ENCODE data around the gene RLBP1.

RLBP1 gene

DNA sequence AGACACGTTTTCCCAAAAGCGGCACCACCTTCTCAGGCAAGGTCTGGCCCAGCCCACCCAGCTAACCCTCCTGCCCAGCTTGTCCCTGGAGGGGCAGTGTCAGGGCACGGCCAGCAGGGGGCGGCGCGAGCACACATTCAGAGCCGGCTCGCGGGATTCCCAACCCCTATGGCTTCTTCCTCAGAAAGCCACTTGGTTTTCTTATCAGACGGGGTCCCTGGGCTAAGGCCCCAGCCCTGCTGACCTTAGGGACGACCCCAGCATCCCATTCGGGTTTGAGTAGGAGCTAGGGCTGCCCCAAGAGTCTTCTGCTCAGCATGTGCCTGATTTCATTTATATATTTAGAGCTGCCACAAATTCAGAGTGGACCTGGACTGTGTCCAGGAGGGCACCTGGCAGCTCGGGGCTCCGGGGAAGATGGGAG is 14.5 kb downstream of the RLBP1 start:
- DNase-seq: peak in 54 of 56 donors; percentile 17 to 87 (median 59)

DNA sequence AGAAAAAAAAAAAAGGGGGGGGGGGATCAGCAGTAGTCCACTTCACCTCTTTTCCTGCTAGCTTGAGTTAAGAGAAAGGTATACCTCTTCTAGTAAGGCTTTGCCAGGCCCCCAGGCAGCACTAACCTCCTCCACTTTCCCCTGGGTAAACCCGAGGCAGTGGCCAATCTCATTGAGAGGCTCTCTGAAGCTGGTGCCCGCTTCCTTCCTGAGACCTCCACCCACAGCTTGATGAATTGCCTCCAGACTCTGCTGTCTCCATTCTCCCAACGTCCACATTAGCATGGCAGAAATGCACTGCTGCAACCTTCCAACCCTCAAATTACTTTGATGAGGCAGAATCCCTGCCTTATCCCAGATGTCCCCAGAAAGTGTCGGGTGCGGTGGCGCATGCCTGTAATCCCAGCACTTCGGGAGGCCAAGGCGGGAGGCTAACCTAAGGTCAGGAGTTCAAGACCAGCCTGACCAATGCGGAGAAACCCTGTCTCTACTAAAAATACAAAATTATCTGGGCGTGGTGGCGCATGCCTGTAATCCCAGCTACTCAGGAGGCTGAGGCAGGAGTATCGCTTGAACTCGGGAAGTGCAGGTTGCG is 15.3 kb downstream of the RLBP1 start:
- no peak for DNase-seq

DNA sequence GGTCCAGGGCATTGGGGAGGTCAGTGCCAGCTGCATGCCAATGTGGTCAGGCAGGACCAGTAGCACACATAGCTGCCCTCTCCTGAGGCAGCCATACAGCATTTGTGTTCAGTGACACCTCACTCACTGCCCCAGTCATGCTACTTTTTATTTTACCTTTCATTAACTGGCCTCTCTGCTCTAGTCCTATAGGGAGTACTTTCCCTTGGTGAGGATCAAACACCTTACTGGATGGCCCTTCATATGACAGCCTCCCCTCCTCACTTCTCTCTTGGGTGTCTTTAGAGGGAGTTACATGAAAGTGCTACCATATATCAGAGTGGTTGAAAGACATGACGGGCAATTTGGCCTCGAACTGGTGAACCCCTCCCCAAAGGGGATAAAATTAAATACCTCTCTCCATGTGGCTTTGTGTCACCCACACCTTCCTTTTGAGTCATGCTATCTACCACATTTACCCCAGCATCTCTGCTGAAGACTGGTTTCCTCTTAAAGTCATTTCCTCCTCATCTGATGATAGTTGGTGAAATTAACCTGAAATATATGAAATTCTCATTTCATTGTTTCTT is 17.6 kb downstream of the RLBP1 start:
- DNase-seq: no peak

DNA sequence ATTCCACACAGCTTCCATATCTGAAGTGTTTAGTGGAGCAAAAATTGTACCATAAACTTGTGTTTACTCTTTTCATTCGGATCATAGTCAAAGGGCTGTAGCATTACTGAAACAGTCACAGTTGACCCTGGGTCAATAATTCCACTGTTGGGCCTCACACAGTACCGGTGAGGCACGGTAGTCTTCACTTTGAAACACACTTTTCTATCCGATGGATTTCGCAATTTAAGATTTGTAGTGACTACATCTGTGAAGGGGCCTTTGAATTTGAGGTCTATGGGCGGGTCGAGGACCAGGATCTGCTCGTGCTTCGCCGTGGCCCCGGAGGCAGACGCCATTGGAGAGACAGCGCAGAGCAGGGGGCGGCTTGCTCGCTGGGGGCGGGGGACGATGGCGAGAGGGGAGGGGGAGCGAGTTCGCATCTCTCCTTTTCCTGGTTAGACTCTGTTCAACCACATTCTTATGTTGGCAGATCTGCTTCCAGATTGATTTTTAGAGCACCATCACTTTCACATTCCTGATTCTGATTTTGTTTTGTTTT is 19.8 kb downstream of the RLBP1 start:
- no peak for DNase-seq

DNA sequence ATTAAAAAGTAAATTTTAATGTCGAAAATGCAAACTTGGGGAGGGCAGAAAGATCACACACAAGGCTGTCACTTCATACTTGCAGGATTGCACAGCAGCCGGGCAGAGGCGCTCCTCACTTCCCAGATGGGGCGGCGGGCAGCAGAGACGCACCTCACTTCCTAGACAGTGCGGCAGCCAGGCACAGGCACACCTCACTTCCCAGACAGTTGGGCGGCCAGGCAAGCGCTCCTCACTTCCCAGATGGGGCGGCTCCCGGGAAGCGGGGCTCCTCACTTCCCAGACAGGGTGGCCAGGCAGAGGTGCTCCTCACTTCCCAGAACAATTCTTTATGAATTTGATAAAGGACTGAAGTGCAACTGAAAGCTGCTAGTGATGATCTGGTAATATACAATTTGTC is 21.2 kb downstream of the RLBP1 start:
- no peak for DNase-seq

DNA sequence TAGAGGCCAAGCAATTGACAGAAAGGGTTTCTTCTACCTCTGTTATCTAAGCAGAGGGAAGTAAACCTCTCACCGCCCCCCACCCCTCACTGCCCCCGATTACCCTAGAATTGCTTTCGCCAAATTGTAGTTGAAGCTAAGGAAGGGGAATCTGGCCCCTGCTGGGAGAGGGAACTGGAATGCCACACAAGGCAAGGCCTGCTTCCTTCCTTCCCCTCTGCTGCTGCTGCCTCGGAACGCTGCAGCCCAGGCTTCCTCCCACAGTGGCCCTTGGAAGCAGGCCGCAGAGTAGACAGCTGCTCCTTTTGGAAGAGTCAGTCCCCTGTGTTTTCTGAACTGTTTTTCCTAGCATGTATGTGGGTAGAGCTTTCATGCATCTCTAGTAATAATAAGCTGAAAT is 21.6 kb downstream of the RLBP1 start:
- DNase-seq: peak in 18 of 56 donors; percentile 20 to 51 (median 32)

DNA sequence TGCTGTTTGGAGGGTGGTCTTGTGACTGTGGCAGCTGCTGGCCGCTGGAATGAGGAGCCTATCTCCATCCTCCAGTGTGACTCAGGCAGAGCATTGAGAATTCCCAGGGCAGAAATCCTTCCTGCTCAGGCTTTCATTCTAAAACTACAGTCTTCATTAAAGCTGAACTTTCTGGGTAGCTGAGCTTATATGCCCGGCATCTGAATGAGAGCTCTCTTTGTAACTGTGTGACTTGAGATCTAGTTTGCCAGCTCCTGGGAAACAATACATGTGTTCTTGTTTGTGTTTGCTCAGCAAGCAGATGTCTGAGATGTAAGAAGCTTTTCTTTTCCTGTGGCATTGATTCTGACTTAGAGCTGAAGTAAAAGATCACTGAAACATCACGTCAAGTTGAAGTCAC is 22.4 kb downstream of the RLBP1 start:
- DNase-seq: peak in 28 of 56 donors; percentile 10 to 78 (median 41)

DNA sequence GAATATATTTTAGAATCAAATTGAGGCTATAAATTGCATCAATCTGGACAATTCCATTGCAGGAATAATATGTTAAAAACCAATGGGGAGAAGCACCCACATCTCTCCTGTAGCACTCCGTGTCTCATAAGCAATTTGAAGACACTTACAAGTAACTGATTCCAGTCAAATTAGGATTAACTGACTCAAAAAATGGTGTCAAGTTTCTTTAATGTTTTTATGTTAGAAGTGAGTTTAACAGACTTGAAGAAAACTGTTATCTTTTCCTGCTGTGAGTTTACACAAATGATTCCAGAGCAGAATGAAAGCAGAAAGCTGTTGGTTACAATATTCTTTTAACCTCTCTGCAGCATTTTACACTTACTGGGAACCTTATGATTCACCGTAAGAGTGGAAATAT is 23.2 kb downstream of the RLBP1 start:
- DNase-seq: no peak

DNA sequence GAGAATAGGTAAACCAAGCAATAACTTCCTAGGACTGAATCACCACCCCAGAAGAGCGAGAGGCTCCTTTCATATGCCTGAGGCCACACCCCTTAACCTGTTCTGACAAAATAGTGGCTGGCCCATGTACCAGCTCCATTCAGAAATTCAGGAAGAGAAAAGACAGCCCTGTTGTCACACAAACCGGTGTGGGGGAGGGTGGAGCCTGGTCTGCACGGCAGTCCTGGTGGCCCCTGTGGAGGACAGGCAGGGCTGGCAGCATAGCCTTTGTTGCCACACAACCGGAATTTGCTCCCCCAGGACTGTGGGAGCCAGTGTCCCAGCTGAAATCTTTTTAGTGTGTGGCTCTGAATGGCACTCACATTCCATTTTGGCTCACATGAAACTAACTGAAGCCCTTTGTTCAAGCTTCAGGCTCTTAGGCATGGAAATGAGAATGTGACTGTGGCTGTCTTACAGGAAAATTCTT is 23.8 kb downstream of the RLBP1 start:
- DNase-seq: peak in 55 of 56 donors; percentile 18 to 92 (median 69)

DNA sequence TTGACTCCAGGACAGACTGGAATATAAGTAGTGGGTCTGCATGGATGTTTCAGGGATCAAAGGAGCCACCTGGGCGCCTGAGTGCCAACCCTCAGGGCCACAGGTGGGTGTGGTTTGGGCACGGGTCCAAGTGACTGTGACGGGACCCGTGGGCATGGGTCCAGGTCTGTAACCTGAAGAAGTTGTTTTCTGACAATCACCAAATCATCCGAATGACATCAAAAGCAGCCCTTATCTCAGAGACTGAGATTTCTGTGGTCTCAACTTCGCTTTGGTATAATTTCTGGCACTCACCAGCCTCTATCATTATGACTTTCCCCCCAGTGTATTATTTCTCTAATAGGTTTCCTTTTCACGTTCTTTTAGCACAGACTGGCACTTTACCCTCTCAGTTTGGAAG is 24.4 kb downstream of the RLBP1 start:
- DNase-seq: peak in 1 of 56 donors; percentile 38

DNA sequence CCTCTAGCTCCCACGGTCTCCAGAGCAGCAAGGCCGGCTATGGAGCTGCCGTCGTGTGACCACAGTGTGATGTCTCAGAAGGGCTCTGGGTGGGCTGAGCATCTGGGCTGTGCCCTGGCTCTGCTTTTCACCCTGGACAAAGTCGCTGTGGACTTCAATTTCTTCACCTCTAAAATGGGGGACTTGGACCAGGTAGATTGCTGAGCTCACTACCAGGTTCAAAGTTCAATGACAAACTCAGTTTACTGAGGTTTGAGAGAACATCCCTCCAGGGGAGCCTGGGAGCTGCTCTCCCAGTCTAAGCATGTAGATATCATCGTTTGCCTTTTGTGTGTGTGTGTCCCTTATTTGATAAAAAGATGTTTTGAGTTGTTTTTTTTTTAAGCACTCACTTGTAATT is 25.1 kb downstream of the RLBP1 start:
- no peak for DNase-seq

DNA sequence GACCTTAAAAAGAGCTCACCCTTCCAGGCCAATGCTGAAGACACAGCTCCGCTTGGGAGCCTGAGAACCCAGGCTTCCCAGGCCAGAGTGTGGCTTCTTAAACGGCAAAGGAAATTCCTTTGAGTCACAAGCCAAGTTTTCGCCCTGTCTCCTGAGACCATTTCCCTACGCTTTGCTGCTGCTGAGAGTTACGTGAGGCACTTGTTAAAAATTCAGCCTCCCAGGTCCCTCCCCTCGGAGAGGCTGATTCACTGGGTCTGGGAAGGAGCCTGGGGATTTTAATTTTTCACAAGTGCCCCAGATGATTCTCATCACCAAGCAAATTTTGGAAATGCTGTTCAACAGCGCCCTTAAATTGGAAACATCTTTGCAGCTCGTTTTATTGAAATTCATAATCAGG is 25.5 kb downstream of the RLBP1 start:
- no peak for DNase-seq

DNA sequence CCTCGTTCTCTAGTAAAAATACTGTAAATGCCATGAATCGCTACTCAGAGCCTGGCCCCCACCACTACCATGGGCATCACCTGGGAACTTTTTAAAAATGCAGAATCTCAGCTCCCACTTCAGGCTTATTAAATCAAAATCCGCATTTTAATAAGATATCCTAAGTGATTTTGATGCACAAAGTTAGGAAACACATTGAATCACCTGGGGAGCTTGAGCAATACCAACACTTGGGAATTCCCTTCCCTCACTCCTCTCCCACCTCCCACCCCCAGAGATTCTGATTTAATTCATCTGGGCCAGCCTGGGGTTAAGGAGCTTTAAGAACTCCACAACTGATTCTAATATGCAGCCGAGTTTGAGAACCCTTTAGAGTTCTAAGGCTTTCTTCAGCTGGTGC is 26.8 kb downstream of the RLBP1 start:
- DNase-seq: no peak

DNA sequence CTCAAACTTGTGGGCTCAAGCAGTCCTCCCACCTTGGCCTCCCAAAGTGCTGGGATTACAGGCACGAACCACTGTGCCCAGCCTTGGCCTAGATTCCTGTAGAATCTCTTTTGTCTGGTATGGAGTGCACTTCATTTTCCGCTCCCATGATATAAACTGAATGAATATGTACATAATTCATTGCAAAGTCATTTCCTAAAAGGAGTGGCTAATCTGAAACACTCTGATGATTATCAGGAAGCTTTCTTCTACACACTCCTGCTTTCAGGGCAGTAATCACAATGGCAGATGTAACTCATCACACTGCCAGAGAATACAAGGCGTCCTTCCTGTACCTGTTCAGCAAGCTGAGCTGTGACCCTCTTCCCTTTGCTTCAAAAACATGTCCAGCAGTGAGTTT is 28.6 kb downstream of the RLBP1 start:
- DNase-seq: no peak

DNA sequence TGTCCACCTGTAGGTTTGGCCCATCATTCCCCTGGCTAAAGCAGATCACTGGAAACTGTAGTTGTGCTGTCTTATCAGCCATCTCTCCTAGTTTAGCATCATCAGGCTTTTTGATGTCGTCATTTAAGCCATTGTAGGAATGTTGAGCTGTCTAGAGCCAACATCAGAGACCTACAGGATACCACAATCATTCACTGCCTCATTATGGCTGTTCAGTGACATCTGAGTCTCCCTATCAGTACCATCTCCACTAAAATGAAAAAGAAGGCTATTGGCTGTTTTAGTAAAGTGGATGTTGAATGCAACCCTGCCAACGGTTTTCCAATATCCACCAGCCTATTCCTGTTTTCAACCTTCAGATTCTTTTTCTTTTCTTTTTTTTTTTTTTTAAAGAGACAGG is 29.2 kb downstream of the RLBP1 start:
- no peak for DNase-seq

DNA sequence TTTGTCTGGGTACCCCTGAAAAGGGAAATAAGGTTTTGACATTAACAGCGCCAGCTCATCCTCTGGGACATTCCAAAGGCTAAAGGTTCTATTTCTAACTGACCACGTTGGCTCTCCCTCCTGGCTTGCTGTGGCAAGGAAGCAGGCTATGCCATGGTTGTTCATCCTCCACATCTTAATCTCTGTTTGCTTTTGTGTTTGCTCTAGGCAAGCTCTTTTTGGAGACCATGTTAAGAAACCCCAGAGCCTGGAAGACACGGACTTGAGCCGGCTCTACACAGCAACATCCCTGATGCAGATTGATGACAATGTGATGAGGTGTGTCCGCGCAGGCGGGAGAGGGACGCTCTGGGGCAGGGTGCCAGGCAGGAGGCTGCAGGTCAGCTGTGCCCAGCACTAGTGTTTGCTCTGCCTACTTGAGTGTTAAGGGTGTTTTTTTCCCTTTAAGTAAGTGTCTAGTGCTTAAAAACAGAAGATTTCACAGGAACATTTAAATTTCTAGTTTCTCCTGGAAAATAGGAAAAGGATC is 33.3 kb downstream of the RLBP1 start:
- no peak for DNase-seq

DNA sequence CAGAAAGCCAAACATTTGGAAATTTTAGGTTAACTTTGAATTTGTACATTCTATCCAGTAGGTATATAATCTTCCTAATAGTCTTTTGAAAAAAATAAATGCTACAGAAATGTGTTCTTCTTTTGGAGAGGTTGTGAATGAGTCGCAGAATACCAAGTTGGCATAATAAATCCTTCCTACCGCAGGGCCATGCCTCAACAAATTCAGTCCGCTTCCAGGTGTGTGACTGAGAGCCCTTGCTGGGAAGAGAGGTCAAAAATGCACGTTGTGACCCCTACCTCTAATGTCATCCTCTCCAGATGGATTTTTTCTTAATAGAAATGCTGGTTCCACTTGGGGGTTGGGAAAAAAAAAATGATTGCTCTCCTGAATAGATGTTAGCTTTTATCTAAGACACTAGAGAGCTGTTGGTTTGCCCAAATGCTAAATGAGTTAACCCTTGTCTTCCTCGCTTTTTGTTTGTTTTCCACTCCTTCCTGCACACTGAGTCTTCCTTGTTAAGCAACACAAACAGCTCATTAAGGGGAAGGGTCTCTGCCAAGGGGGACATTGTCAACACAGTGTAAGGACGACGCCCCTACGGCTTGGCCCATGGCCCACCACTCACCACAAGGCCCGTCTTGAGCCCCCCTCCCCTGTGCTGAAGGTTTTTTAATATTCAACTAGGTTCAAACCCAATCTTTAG is 33.9 kb downstream of the RLBP1 start:
- no peak for DNase-seq

DNA sequence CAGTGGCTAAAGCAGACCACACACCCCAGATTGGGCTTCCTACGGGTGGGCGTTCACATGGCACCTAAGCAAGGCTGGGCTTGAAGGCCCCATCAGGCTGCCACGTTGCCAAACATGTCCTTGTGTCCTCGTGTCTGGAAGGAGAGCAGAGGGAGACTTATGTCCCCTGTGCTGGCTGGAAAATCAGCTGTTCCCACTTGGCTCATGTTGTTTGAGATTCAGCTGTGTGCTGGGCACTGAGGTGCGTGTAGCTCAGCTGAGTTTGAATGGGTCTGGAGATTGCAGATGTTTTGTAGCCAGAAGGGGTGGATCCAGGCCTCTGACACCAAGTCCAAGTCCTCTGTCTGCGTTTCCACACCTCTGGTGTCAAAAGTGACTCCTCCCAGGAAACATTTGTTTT is 34.6 kb downstream of the RLBP1 start:
- DNase-seq: peak in 3 of 56 donors; percentile 14 to 18 (median 18)

DNA sequence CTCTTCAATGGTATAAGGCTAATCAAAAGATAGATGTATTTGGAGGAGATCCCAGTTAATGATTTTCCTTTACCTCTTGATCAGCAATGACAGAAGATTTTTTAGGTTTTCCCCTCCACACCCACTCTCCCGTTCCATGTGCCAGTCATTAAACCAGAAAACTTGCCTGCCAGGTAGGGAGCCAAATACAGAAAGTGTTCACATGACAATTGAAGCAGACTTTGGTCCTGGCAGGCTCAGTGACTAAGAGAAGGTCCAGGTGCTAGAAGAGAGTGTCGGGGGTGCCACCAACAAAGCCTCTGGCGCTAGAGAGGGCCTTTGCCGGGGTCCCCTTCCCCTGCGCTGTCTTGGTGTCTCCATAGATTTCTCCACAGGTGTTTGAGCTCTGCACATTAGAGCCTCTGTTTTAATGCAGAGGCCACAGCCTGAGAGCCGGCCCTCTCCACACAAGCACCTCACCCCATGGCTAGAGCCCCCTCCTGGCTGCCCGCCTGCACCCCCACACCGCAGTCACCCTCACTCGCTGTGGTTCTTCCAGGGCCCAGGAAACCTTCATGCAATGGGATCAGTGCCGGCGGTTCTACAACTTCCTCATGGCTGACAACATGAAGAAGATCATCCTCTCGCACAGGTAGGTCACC is 36.4 kb downstream of the RLBP1 start:
- DNase-seq: no peak

DNA sequence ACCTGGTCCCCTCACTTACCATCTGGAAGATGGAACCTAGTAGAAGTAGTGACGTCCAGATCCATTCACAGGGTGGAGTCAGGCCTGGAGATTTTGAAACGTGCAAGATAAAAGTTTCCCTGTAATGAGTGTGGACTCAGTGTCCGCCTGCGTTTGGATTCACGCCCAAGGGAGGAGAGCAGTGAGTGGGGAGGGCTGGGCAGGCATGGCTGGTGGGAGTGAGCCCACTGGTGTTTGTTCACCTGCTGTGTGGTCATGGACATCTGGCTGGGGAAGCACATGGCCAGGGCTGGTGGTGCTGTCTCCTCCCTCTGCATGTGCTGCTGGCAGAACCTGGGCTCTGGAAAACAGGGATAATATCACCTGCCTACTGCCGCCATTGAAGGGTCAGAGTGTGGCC is 37.0 kb downstream of the RLBP1 start:
- DNase-seq: no peak

DNA sequence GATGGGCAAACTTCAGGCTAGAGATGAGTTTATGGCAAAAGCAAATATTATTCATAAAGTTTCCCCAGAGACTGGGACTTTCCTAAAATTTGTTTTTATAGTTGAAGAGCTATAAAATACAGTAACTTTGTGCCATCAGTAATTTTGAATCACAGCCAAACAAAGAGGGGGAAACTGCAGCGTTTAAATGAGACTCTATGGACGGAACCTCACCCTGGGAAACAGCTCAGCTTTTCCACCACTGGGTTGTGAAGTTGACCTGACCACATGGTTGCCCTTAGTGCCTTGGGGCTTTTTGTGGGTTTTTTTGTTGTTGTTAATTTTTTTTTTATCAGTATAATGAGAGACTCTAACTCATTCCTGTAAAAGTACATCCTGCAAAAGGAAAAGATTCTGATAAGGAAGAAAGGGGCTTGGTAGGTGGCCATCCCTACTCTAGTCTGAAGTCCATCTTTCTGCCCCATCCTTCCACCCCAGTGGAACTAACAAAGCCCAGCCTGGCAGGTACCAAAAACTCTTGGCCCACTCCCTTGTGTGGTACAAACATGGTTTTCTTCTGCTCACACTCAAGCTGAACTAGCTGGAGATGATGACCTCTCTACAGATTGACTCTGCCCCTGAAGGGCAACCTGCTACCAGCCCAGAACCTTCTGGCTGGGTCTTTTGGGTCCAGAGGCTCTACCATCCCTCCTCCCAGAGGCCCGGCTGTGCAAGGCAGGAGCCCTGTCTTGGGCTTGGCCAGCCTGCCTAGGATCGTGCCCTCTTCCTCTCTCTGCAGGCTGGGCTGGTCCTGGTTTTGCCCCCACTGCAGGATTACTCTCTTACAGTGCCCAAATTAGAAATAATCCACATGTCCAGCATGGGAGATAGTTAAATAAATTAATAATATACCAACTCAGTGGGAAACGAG is 41.2 kb downstream of the RLBP1 start:
- no peak for DNase-seq

Data from amygdala (tissue), 56 donors.